ENCODE results near the gene KLK4.

The KLK4 gene

GRCh38 chr19:50928831-50929230 is 17.6 kb upstream of the KLK4 start:
- no peak for TF ChIP-seq CTCF (conservative IDR thresholded peaks at IDR 0.05; ENCODE audit: low read depth, low read length)
- H3K4me3 ChIP-seq (ENCODE audit: low read depth, low read length): no peak overlapping the region
- no peak for DNase-seq (ENCODE audit: low read depth)

DNA sequence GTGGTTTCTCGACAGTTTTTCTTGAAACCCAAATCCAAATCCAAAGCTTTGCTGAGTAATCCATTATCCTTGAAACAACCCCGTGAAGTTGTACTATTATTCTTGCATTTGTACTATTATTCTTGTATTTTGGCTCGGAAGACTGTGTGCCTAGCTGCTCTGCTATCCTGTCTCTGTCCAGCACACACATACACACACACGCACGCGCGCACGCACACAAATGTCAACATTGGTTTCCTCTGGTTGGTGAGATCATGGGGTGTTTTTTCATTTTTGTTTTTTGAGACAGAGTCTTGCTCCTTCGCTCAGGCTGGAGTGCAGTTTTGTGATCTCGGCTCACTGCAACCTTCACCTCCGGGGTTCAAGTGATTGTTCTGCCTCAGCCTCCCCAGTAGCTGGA is 14.9 kb upstream of the KLK4 start:
- no peak for DNase-seq (ENCODE audit: low read depth)
- TF ChIP-seq CTCF (conservative IDR thresholded peaks at IDR 0.05; ENCODE audit: low read depth, low read length): no peak
- no peak overlapping the region for H3K4me3 ChIP-seq (ENCODE audit: low read depth, low read length)

DNA sequence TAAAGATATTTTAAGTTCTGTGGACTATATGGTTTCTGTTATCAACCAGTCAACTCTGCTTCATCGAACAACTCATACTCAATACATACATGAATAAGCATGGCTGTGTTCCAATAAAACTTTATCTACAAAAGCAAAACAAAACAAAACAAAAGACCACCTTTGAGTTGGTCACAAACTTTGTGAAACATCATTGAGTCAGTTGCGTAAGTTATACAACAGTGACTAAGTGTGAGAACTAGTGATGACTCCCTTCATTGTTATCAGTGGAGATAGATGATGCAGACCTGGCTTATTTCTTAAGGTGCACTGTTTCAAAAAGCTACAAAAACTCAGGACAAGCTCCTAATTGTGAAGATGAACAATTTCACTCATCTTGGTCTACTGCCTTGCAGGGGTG is 14.5 kb upstream of the KLK4 start:
- no peak for TF ChIP-seq CTCF (conservative IDR thresholded peaks at IDR 0.05; ENCODE audit: low read depth, low read length)
- H3K4me3 ChIP-seq (ENCODE audit: low read depth, low read length): no peak overlapping the region
- no peak for DNase-seq (ENCODE audit: low read depth)

- TF ChIP-seq CTCF (conservative IDR thresholded peaks at IDR 0.05; ENCODE audit: low read depth, low read length): no peak
- no peak overlapping the region for H3K4me3 ChIP-seq (ENCODE audit: low read depth, low read length)
- no peak for DNase-seq (ENCODE audit: low read depth)
Observed at GRCh38 chr19:50924586-50924985, 13.4 kb upstream of the KLK4 start.

DNA sequence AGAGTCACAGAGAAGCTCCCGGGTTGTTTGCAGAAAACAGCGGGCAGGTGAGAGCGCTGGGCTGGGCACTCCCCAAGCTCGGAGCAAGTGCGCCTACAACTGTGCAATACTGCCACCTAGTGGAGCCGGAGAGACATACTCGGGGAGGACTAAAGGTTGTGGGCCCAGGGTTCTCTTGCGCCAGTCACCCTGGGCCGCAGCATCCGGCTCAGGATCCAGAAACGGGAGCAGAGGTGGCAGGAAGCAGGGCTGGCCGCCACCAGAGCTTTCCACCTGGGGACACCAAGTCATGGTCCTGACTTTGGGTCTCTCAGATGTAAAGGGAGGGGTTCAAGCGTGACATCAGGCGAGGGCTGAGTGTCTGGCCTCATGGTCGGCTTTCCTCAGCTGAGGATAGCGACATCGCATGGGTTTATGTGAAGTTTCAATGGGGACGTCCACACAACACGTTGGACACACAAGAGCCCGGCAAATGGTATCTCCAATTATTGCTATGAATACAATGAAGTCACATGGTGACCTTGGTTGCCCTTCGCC is 11.2 kb upstream of the KLK4 start:
- DNase-seq (ENCODE audit: low read depth): peak; percentile 83
- H3K4me3 ChIP-seq (ENCODE audit: low read depth, low read length): no peak overlapping the region
- peak; percentile 89 for TF ChIP-seq CTCF (conservative IDR thresholded peaks at IDR 0.05; ENCODE audit: low read depth, low read length)

GRCh38 chr19:50921426-50922316 is 10.5 kb upstream of the KLK4 start:
- H3K4me3 ChIP-seq (ENCODE audit: low read depth, low read length): no peak overlapping the region
- DNase-seq (ENCODE audit: low read depth): peak; percentile 3
- TF ChIP-seq CTCF (conservative IDR thresholded peaks at IDR 0.05; ENCODE audit: low read depth, low read length): no peak

DNA sequence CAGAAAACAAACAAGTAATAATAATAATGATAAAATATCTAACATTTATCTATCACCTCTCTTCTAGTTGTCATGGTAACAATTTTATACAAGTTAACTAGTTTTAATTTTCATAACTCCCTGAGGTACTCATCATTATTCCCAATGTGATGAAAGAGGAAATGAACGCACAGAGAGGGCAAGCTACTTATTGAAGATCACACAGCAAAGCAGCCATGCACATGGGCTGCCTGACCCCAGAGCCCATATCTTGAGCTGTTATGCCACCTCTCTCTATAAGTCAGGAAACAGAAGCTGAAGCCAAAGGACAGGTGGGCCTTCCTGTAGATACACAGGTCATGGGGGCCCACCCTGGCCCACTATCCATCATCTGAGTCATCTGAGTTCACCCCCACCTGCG is 4.9 kb upstream of the KLK4 start:
- DNase-seq (ENCODE audit: low read depth): no peak
- no peak overlapping the region for H3K4me3 ChIP-seq (ENCODE audit: low read depth, low read length)
- no peak for TF ChIP-seq CTCF (conservative IDR thresholded peaks at IDR 0.05; ENCODE audit: low read depth, low read length)

Measured in choroid plexus epithelial cell (primary cell).